GM12878 (cell line): ENCODE results near the gene DPH7. TPM values are rescaled to one million over a fixed set of nuclear protein-coding genes. Genes with fewer than 3 reads are reported as not detected.

Experiments used
- ATF7 ChIP-seq: fragments of 450-650 bp; IDR thresholded peaks from 2 replicates; pipeline ENCODE4 v1.6.1; 2016; ENCODE audit warnings: low read depth, mild to moderate bottlenecking
- BRCA1 ChIP-seq: IDR thresholded peaks from 2 replicates; pipeline ENCODE4 v1.6.1; 2011; ENCODE audit warnings: low read depth, low read length, improper control_type of control experiment
- CHD1 ChIP-seq: IDR thresholded peaks from 2 replicates; pipeline ENCODE4 v1.6.1; 2012; ENCODE audit warnings: low read depth, low read length, improper control_type of control experiment
- DPF2 ChIP-seq: fragments of 450-650 bp; IDR thresholded peaks from 2 replicates; pipeline ENCODE4 v1.6.1; 2017; ENCODE audit warnings: mild to moderate bottlenecking
- NFYB ChIP-seq: IDR thresholded peaks from 2 replicates; pipeline ENCODE4 v1.6.1; 2011; ENCODE audit warnings: low read depth, mild to moderate bottlenecking, low read length, improper control_type of control experiment, moderate library complexity; ENCODE audit not compliant: insufficient read depth
- POLR2AphosphoS2 ChIP-seq: IDR thresholded peaks from 2 replicates; pipeline ENCODE4 v1.6.1; 2011; ENCODE audit warnings: low read depth, mild to moderate bottlenecking, low read length, improper control_type of control experiment, moderate library complexity
- POU2F2 ChIP-seq: IDR thresholded peaks from 3 replicates; pipeline ENCODE4 v1.6.1; 2011; ENCODE audit warnings: low read depth, mild to moderate bottlenecking, low read length, borderline replicate concordance
- RB1 ChIP-seq: fragments of 450-650 bp; formaldehyde crosslinking; IDR thresholded peaks from 2 replicates; pipeline ENCODE4 v1.6.1; 2017; ENCODE audit warnings: mild to moderate bottlenecking, borderline replicate concordance
- RUNX3 ChIP-seq: IDR thresholded peaks from 2 replicates; pipeline ENCODE4 v1.6.1; 2012; ENCODE audit warnings: low read length, inconsistent platforms
- SMC3 ChIP-seq: IDR thresholded peaks from 2 replicates; pipeline ENCODE4 v1.6.1; 2011; ENCODE audit warnings: low read length, improper control_type of control experiment, borderline replicate concordance
- TCF12 ChIP-seq: IDR thresholded peaks from 2 replicates; pipeline ENCODE4 v1.6.1; 2011; ENCODE audit warnings: low read depth, mild to moderate bottlenecking, low read length
- TCF7 ChIP-seq: IDR thresholded peaks from 2 replicates; pipeline ENCODE4 v1.6.1; 2014; ENCODE audit warnings: antibody characterized with exemption, borderline replicate concordance
- ZNF24 ChIP-seq: fragments of 450-650 bp; IDR thresholded peaks from 2 replicates; pipeline ENCODE4 v1.6.1; 2017; ENCODE audit warnings: antibody characterized with exemption, mild to moderate bottlenecking
- polyA plus RNA-seq, 11 experiments: library from polyadenylated mRNA; depleted of rRNA in 4 of 11; unstranded in 6 of 11; stranded (reverse) in 5 of 11; fragments of >200 nt; fragmentation: Nextera tagmentation in 4 of 11; fragmentation: Illumina TruSeq in 1 of 11; extraction: Ambion mirVana in 4 of 11; extraction: Trizol in 1 of 11; gene quantifications; 1 replicate in 1 of 11; 2 replicates in 10 of 11; pipeline versions ENCODE4 v1.2.1 to v1.2.3, GENCODE V29; 2011 to 2016; ENCODE audit warnings: inconsistent platforms in 2 of 11, missing spikeins in 2 of 11, low read depth in 1 of 11
- total RNA-seq, 4 experiments: library from RNA; depleted of rRNA in 3 of 4; stranded (reverse); fragments of >200 nt in 3 of 4; fragmentation: Illumina TruSeq in 1 of 4; extraction: Trizol in 1 of 4; gene quantifications; 2 replicates each; pipeline versions ENCODE4 v1.2.1 to v1.2.3, GENCODE V29; 2013 to 2021
- TF ChIP-seq, protein P1 (sequence below): fragments of 450-650 bp; IDR thresholded peaks from 2 replicates; pipeline ENCODE4 v1.6.1; 2016; ENCODE audit warnings: mild to moderate bottlenecking
- TF ChIP-seq, protein P2 (sequence below): IDR thresholded peaks from 2 replicates; pipeline ENCODE4 v1.6.1; 2011; ENCODE audit warnings: mild to moderate bottlenecking, low read depth, low read length, moderate library complexity; ENCODE audit not compliant: insufficient replicate concordance
- TF ChIP-seq, protein P3 (sequence below): fragments of 450-650 bp; IDR thresholded peaks from 2 replicates; pipeline ENCODE4 v1.6.1; 2016; ENCODE audit warnings: mild to moderate bottlenecking, moderate library complexity, borderline replicate concordance
- TF ChIP-seq, protein P4 (sequence below), 3 experiments: IDR thresholded peaks in 2 of 3; conservative IDR thresholded peaks in 1 of 3; 2 replicates each; pipeline ENCODE4 v1.5.1; 2011; ENCODE audit warnings: low read depth in 3 of 3, low read length in 3 of 3, mild to moderate bottlenecking in 3 of 3, control low read depth in 2 of 3, moderate library complexity in 2 of 3, inconsistent platforms in 1 of 3, mixed read lengths in 1 of 3; ENCODE audit not compliant: control insufficient read depth in 2 of 3, insufficient read depth in 1 of 3; ENCODE audit errors: extremely low read depth in 1 of 3

DPH7 gene
- total and polyA plus RNA-seq, 10 of the 15 experiments (the other 5 are each of a cell fraction or from before 2014, with no cell fraction given): 8.7 to 40.0 (median 28.1) TPM

DNA sequence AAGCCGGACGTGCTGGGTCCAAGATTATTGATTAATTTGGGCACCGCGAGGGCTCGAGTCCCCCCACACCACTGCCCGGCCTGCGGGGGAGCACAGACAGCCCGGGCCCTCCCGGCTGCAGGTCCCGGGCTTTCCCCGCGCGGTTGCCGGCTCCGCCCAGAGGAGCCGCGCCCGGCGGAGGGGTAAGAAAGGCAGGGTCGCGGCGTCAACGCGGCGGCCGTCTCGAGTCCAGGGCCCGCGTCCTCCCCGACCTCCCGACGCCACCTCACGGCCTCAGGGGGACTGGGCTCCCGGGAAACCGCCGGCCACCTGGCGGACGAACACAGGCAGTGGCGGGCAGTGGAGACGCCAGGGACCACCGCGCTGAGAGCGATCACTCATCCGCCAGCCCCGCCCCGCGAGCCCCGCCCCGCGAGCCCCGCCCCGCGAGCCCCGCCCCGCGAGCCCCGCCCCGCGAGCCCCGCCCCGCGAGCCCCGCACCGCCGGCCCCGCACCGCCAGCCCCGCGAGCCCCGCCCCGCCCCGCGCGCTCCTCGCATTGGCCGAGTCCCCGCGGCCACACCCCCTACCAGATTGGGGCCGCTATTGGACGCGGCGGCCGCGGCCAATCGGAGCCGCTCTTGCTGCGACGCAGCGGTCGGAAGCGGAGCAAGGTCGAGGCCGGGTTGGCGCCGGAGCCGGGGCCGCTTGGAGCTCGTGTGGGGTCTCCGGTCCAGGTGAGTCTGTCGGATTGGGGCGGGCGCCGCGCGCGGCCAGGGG lies 27.3 kb downstream of the DPH7 start, which contains the start of gene MRPL41 (continued):
- TF ChIP-seq, protein P1, sequence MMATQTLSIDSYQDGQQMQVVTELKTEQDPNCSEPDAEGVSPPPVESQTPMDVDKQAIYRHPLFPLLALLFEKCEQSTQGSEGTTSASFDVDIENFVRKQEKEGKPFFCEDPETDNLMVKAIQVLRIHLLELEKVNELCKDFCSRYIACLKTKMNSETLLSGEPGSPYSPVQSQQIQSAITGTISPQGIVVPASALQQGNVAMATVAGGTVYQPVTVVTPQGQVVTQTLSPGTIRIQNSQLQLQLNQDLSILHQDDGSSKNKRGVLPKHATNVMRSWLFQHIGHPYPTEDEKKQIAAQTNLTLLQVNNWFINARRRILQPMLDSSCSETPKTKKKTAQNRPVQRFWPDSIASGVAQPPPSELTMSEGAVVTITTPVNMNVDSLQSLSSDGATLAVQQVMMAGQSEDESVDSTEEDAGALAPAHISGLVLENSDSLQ: peak; percentile 88
- TF ChIP-seq SMC3 (peak; percentile 22; the same call in 1 of the 2 replicates), CHD1 (no peak), TCF7 (no peak), POU2F2 (no peak), RUNX3 (0 out of 2 replicates have a peak, but pooled peaks have one; percentile 14), BRCA1 (no peak), NFYB (peak; percentile 63; the same call in 1 of the 2 replicates), ATF7 (no peak), DPF2 (peak; percentile 16; the same call in 1 of the 2 replicates), POLR2AphosphoS2 (peak; percentile 77; the same call in 1 of the 2 replicates), ZNF24 (0 out of 2 replicates have a peak, but pooled peaks have one; percentile 7), RB1 (peak; percentile 23; the same call in 1 of the 2 replicates), TCF12 (0 out of 2 replicates have a peak, but pooled peaks have one; percentile 17)
- TF ChIP-seq, protein P2, sequence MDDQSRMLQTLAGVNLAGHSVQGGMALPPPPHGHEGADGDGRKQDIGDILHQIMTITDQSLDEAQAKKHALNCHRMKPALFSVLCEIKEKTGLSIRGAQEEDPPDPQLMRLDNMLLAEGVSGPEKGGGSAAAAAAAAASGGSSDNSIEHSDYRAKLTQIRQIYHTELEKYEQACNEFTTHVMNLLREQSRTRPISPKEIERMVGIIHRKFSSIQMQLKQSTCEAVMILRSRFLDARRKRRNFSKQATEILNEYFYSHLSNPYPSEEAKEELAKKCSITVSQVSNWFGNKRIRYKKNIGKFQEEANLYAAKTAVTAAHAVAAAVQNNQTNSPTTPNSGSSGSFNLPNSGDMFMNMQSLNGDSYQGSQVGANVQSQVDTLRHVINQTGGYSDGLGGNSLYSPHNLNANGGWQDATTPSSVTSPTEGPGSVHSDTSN: peak; percentile 57
- TF ChIP-seq, protein P3, sequence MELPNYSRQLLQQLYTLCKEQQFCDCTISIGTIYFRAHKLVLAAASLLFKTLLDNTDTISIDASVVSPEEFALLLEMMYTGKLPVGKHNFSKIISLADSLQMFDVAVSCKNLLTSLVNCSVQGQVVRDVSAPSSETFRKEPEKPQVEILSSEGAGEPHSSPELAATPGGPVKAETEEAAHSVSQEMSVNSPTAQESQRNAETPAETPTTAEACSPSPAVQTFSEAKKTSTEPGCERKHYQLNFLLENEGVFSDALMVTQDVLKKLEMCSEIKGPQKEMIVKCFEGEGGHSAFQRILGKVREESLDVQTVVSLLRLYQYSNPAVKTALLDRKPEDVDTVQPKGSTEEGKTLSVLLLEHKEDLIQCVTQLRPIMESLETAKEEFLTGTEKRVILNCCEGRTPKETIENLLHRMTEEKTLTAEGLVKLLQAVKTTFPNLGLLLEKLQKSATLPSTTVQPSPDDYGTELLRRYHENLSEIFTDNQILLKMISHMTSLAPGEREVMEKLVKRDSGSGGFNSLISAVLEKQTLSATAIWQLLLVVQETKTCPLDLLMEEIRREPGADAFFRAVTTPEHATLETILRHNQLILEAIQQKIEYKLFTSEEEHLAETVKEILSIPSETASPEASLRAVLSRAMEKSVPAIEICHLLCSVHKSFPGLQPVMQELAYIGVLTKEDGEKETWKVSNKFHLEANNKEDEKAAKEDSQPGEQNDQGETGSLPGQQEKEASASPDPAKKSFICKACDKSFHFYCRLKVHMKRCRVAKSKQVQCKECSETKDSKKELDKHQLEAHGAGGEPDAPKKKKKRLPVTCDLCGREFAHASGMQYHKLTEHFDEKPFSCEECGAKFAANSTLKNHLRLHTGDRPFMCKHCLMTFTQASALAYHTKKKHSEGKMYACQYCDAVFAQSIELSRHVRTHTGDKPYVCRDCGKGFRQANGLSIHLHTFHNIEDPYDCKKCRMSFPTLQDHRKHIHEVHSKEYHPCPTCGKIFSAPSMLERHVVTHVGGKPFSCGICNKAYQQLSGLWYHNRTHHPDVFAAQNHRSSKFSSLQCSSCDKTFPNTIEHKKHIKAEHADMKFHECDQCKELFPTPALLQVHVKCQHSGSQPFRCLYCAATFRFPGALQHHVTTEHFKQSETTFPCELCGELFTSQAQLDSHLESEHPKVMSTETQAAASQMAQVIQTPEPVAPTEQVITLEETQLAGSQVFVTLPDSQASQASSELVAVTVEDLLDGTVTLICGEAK: no peak
- TF ChIP-seq, protein P4, sequence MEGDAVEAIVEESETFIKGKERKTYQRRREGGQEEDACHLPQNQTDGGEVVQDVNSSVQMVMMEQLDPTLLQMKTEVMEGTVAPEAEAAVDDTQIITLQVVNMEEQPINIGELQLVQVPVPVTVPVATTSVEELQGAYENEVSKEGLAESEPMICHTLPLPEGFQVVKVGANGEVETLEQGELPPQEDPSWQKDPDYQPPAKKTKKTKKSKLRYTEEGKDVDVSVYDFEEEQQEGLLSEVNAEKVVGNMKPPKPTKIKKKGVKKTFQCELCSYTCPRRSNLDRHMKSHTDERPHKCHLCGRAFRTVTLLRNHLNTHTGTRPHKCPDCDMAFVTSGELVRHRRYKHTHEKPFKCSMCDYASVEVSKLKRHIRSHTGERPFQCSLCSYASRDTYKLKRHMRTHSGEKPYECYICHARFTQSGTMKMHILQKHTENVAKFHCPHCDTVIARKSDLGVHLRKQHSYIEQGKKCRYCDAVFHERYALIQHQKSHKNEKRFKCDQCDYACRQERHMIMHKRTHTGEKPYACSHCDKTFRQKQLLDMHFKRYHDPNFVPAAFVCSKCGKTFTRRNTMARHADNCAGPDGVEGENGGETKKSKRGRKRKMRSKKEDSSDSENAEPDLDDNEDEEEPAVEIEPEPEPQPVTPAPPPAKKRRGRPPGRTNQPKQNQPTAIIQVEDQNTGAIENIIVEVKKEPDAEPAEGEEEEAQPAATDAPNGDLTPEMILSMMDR (IDR thresholded peaks at IDR 0.05 in 2 of 3, conservative IDR thresholded peaks at IDR 0.05 in 1 of 3; ENCODE audit: control insufficient read depth in 2 of 3, extremely low read depth in 1 of 3, insufficient read depth in 1 of 3, low read depth in 3 of 3, low read length in 3 of 3): peak; percentile 21 to 51 (median 40); a peak in 4 of 6 replicates
- TF ChIP-seq, all 136 proteins: peak for 31
